A673 (cell line): ENCODE results near the gene OSBP2. TPM values are rescaled to one million over a fixed set of nuclear protein-coding genes. Genes with fewer than 3 reads are reported as not detected.

ENCODE experiments used
- BruUV-seq: library from RNA; stranded (reverse); fragments of 400-500 nt; replicated peaks from 2 replicates; lab custom pipeline; 2021; lab: Mats Ljungman, UMichigan
- CTCF ChIA-PET: fragments of 300-600 bp; sonication (Branson Sonifier 250); formaldehyde crosslinking; loops from one replicate; lab custom pipeline; 2022; ENCODE audit warnings: antibody characterized with exemption; lab: Charles Lee
- POLR2A ChIA-PET: fragments of 300-600 bp; sonication (Branson Sonifier 250); formaldehyde crosslinking; loops from one replicate; lab custom pipeline; 2022; ENCODE audit warnings: antibody characterized with exemption; ENCODE audit not compliant: low non-redundant PET; lab: Charles Lee
- DNase-seq: peaks from one replicate; pipeline ENCODE4 v3.0.0-alpha.2; 2015; ENCODE audit warnings: low spot score
- H3K27ac ChIP-seq: fragments of 200-600 bp; sonication (generic); 2 replicates; pipeline ENCODE4 v1.5.1; 2016; ENCODE audit warnings: mixed run types, low read depth, mild to moderate bottlenecking, mixed read lengths, antibody characterized with exemption, low read length; ENCODE audit not compliant: poor library complexity, severe bottlenecking
- H3K27me3 ChIP-seq: fragments of 200-600 bp; sonication (generic); replicated peaks from 2 replicates; pipeline ENCODE4 v1.6.1; 2017; ENCODE audit warnings: mixed run types, low read depth, mild to moderate bottlenecking, mixed read lengths, antibody characterized with exemption, low read length; ENCODE audit not compliant: insufficient read depth, poor library complexity
- H3K36me3 ChIP-seq: fragments of 200-600 bp; sonication (generic); 2 replicates; pipeline ENCODE4 v1.6.1; 2016; ENCODE audit warnings: mixed run types, mild to moderate bottlenecking, mixed read lengths, antibody characterized with exemption, low read length; ENCODE audit not compliant: insufficient read depth, poor library complexity, severe bottlenecking
- H3K4me1 ChIP-seq: fragments of 200-600 bp; sonication (generic); 2 replicates; pipeline ENCODE4 v1.6.1; 2017; ENCODE audit warnings: mixed run types, mild to moderate bottlenecking, mixed read lengths, antibody characterized with exemption, low read length; ENCODE audit not compliant: insufficient read depth, poor library complexity, severe bottlenecking
- H3K4me3 ChIP-seq: fragments of 200-600 bp; sonication (generic); 2 replicates; pipeline ENCODE4 v1.5.1; 2016; ENCODE audit warnings: low read depth, mixed run types, mild to moderate bottlenecking, mixed read lengths, low read length; ENCODE audit not compliant: poor library complexity, severe bottlenecking
- H3K9me3 ChIP-seq: fragments of 200-600 bp; sonication (generic); 2 replicates; pipeline ENCODE4 v1.6.1; 2016; ENCODE audit warnings: mixed run types, low read depth, mild to moderate bottlenecking, mixed read lengths, antibody characterized with exemption, low read length; ENCODE audit not compliant: poor library complexity, severe bottlenecking
- EZH2 ChIP-seq: fragments of 200-600 bp; sonication (generic); IDR thresholded peaks from 2 replicates; pipeline ENCODE4 v1.6.1; 2017; ENCODE audit warnings: borderline replicate concordance, low read depth, mild to moderate bottlenecking, mixed read lengths, antibody characterized with exemption, low read length; ENCODE audit not compliant: poor library complexity, severe bottlenecking
- intact Hi-C: fragments of 100-400 bp; cut with micrococcal nuclease; formaldehyde crosslinking; loops from one replicate; pipeline ENCODE4 v1.10.0; 2022; ENCODE audit not compliant: unreplicated experiment
- total RNA-seq: library from RNA; stranded (reverse); gene quantifications from 2 replicates; pipeline ENCODE4 v1.2.3, GENCODE V29; 2021
- TF ChIP-seq, protein P1 (sequence below): fragments of 300-800, 200-600 bp; sonication (generic); conservative IDR thresholded peaks from 2 replicates; pipeline ENCODE4 v1.5.1; 2017; ENCODE audit warnings: low read depth, mild to moderate bottlenecking, antibody characterized with exemption, low read length, moderate library complexity, mixed read lengths

The OSBP2 gene
- total RNA-seq, 1 experiment from 2014 or later = 1.8 TPM

DNA sequence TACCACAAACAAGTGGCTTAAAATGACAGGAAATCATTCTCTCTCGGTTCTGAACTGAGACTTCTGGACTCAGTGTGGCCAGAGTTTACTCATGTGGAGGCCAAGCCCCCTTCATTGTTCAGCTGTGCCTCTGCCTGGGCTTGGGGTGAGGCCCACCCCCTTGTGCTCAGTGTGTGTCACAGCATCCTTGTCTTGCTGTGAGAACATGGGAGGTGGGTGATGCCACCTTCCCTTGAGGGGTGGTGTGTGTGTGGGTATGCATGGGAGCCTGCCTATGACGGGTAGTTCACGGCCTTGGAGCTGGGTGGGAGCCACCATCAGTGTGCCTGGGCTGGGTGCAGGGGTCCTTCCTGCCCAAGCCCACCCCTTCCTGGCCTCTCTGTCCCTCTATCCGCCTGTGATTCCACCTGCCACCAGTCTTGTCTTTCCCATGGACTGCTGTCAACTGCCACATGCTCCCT is 172.2 kb downstream of the OSBP2 start:
- ChIA-PET POLR2A (no interaction called here), CTCF (no interaction called here)
- Histone ChIP-seq H3K27ac (no peak overlapping the region), H3K27me3 (no peaks in the 10 kb centered on the region), H3K9me3 (no peaks in the 10 kb centered on the region), H3K4me1 (no peaks in the 10 kb centered on the region), H3K4me3 (no peak overlapping the region), H3K36me3 (no peaks in the 10 kb centered on the region)
- no peak for DNase-seq
- intact Hi-C loops = no loop called here
- TF ChIP-seq, protein P1, sequence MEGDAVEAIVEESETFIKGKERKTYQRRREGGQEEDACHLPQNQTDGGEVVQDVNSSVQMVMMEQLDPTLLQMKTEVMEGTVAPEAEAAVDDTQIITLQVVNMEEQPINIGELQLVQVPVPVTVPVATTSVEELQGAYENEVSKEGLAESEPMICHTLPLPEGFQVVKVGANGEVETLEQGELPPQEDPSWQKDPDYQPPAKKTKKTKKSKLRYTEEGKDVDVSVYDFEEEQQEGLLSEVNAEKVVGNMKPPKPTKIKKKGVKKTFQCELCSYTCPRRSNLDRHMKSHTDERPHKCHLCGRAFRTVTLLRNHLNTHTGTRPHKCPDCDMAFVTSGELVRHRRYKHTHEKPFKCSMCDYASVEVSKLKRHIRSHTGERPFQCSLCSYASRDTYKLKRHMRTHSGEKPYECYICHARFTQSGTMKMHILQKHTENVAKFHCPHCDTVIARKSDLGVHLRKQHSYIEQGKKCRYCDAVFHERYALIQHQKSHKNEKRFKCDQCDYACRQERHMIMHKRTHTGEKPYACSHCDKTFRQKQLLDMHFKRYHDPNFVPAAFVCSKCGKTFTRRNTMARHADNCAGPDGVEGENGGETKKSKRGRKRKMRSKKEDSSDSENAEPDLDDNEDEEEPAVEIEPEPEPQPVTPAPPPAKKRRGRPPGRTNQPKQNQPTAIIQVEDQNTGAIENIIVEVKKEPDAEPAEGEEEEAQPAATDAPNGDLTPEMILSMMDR = no peak
- TF ChIP-seq EZH2 = no peak
- BruUV-seq = no TSS peak

DNA sequence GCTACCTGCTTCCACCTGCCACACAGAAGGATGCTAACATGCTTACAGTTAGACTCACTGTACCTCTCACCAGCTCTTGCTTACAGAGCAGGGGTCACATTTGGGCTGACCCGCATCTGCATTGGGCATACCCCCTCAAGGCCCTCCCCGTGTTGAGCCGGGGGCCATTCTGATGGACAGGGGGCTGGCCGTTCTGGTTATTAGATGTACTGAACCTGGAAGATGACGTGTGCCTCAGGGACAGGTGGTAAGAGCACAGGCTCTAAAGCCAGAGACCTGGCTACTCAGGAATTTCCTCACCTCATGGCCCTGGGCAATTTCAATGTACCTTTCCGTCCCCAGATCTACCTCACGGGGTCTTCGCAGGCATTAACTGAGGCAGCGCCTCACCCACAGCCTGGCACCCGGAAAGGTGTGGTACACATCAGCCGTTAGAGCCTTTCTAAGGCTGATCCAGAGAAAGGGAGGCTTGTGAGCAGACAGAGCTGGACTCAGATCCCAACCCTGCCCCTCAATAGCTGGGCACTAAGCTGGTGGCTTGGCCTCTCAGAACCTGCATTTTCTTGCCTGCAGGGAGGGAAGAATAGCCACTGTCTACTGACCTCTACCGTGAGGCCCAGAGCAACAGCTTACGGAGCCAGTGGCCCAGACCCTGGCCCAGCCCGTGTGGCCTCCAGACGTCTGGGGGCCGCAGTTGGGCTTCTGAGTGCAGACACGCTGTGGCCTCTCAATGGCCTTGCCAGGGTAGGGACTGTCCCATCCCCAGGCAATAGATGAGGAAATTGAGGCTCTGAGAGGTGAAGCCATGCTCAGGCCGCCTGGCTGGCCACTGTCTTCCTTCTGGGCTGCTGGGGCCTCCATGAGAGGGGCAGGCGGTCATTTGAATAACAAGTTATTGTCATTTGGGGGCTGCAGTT is 173.3 kb downstream of the OSBP2 start:
- ChIA-PET POLR2A (no interaction called here), CTCF (no interaction called here)
- no peak overlapping the region for H3K4me3 ChIP-seq
- DNase-seq = no peak
- TF ChIP-seq EZH2 = no peak
- TF ChIP-seq, protein P1 = no peak
- H3K36me3 ChIP-seq = no peaks in the 10 kb centered on the region
- H3K4me1 ChIP-seq = no peaks in the 10 kb centered on the region
- no peaks in the 10 kb centered on the region for H3K9me3 ChIP-seq
- no TSS peak for BruUV-seq
- no peak overlapping the region for H3K27ac ChIP-seq
- intact Hi-C loops = no loop called here
- no peaks in the 10 kb centered on the region for H3K27me3 ChIP-seq

DNA sequence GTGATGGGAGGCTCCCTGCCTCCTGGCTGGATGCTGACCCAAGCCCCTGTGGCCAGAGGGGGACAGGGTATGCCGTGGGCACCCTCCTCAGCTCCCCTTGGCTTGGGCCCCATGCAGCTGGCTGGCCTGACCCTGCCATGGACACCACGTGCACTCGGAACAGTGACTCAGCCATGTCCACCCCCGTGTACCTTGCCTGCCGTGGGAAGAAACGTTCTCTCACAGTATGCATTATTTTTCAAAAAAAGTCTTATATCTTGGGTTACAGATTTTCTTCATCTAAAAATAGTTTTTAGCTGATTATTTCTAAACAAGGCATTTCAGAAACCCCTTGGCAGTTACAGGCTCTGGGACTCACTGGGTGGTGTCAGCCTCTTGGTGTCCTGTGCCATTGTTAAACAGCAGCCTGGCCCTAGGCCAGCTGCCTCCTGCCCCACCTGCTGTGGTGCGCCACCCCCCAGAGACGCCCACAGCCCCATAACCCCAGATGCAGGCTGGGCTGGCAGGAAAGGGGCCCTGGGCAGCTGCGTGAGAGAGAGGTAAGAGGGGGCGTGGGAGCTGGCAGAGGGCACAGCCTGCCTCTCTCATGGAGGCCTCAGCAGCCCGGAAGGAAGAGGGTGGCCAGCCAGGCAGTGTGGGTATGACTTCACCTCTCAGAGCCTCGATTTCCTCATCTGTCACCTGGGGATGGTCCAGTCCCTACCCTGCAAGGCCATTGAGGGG is 174.2 kb downstream of the OSBP2 start:
- ChIA-PET CTCF (no interaction called here), POLR2A (no interaction called here)
- H3K36me3 ChIP-seq = no peaks in the 10 kb centered on the region
- H3K4me3 ChIP-seq = no peak overlapping the region
- TF ChIP-seq, protein P1 = no peak
- TF ChIP-seq EZH2 = no peak
- no peaks in the 10 kb centered on the region for H3K9me3 ChIP-seq
- intact Hi-C loops = no loop called here
- H3K27me3 ChIP-seq = no peaks in the 10 kb centered on the region
- H3K4me1 ChIP-seq = no peaks in the 10 kb centered on the region
- no TSS peak for BruUV-seq
- no peak for DNase-seq
- H3K27ac ChIP-seq = no peak overlapping the region
